BLaER1 (cell line): Measurements from ENCODE around the gene RUVBL1.

Source experiments
- H3K27ac ChIP-seq: shearing (Covaris generic); formaldehyde crosslinking; 2 replicates; pipeline ENCODE4 v1.8.1; 2022
- H3K27me3 ChIP-seq: shearing (Covaris generic); formaldehyde crosslinking; 2 replicates; pipeline ENCODE4 v1.8.1; 2022
- H3K36me3 ChIP-seq: shearing (Covaris generic); formaldehyde crosslinking; 2 replicates; pipeline ENCODE4 v1.8.1; 2022
- H3K4me1 ChIP-seq: shearing (Covaris generic); formaldehyde crosslinking; 2 replicates; pipeline ENCODE4 v1.8.1; 2022
- H3K4me2 ChIP-seq: shearing (Covaris generic); formaldehyde crosslinking; 2 replicates; pipeline ENCODE4 v1.8.1; 2022
- H3K4me3 ChIP-seq: shearing (Covaris generic); formaldehyde crosslinking; 2 replicates; pipeline ENCODE4 v1.8.1; 2022
- H3K9ac ChIP-seq: shearing (Covaris generic); formaldehyde crosslinking; 2 replicates; pipeline ENCODE4 v1.8.1; 2022
- H3K9me3 ChIP-seq: shearing (Covaris generic); formaldehyde crosslinking; 2 replicates; pipeline ENCODE4 v1.8.1; 2022
- H4K20me1 ChIP-seq: shearing (Covaris generic); formaldehyde crosslinking; 2 replicates; pipeline ENCODE4 v1.8.1; 2022
- Cebpa-rat ChIP-seq: shearing (Covaris generic); IDR thresholded peaks from 2 replicates; pipeline ENCODE4 v1.8.1; 2022

Gene RUVBL1

DNA sequence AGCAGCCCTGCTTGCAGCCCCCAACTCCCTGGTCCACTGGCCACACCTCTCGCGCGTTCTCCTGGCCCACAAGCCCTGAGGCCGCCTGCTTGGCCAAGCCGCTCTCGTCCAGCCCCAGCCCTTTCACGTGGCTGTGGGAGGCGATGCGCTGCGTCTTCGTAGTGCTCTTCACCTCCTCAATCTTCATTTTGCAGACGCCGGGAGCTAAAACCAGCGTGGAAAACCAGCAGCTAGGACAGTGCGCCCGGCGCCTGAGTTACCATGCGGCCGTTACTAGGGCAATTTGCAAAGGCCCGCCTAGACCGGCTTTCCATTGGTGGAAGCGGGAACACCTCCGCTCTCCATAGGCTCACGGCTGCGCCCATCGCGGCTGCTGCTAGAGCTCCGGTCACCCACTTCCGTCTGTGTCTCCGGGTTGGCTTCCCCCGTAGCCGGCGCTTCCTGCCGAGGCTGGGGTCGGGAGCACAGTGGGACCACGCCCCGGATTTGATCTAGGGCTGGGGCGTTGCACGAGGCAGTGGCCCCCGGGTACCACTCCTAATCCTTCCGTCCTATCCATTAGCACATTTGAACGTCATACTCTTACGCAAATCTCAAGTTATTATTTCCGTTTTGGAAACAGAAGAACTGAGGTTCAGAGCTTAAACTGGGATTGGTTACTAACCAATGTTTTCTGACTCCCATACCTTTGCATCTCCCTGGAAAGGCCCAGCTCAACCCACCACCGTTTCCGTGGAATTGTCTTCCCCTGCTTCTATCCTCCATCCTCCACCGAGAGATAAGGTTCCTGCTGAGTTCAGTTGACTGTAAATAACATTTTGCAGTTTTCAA is at the start of gene RUVBL1:
Gene RUVBL1, minus strand, starts transcription at position 275 of the 831 bp plus-strand sequence. Its CDS starts 88 bp downstream, at position 187.
- H3K9me3 ChIP-seq, result no peaks in the 10 kb centered on the region
- H3K4me1 ChIP-seq, result peaks cover 14% of the 10 kb centered on the region
- H3K9ac ChIP-seq, result peak within 1 kb of the TSS; percentile 84
- H3K27me3 ChIP-seq, result no peaks in the 10 kb centered on the region
- no peaks in the 10 kb centered on the region; the same call in 1 of the 2 replicates for H4K20me1 ChIP-seq
- peak within 1 kb of the TSS; percentile 86 for H3K4me2 ChIP-seq
- peaks cover 26% of the 10 kb centered on the region for H3K36me3 ChIP-seq
- TF ChIP-seq Cebpa-rat, result peak; percentile 47; the same call in 1 of the 2 replicates
- peak within 1 kb of the TSS; percentile 86 for H3K27ac ChIP-seq
- H3K4me3 ChIP-seq, result peak within 1 kb of the TSS; percentile 94

DNA sequence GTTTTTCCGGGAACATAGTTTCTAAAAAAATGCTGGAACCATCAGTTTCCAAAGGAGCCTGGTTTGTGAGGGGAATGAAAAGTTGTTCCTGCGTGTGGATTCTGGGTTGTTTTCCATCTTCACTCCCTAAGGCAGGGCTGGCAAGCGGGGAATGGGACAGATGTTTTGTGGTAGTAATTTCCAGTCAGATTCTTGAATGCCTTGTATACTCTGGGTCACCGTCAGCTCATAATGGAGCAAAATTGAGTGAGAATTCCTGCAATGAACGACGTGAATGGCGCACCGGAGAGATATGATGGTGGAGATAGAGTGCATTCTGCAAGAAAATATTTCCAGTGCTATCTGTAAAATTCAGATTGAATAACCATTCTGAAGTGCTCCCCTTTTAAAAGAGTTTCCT is 49.6 kb upstream of the RUVBL1 start:
- H3K9me3 ChIP-seq, result no peaks in the 10 kb centered on the region
- H3K4me1 ChIP-seq, result peaks cover 18% of the 10 kb centered on the region
- no peak overlapping the region for H3K4me2 ChIP-seq
- H3K36me3 ChIP-seq, result no peaks in the 10 kb centered on the region
- no peak overlapping the region for H3K27ac ChIP-seq
- no peaks in the 10 kb centered on the region for H3K27me3 ChIP-seq
- no peak overlapping the region for H3K9ac ChIP-seq
- no peak for TF ChIP-seq Cebpa-rat
- no peak overlapping the region for H3K4me3 ChIP-seq
- peaks cover 79% of the 10 kb centered on the region for H4K20me1 ChIP-seq

DNA sequence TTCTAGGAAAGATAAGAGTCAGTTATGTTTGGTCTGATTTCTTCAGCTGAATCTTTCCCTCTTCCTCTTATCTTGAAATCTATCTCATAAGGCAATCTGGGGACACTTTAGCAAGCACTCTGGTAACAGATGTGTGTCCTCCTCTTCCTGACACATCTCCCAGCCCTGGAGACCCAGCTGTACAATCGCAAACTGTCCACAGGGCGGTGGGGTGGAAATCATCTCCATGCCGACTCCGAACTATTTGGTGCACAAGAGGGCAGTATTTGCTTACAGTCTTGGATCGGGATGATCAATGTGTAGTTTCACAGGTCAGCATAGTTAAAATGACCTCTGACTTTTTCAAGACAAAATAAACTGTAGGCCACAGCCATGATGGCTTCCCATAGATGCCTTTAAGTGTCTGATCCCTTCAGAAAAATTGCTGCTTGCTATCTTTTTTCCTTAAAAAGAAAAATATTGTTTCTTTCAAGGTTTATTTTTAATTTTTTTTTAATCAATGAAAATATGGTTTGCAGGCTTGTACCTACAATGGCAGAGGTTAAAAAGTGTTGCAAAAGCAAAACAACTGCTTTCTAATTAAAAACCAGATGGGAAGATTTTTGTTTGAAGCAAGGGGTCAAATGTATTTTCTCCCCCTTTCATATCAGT is 47.4 kb upstream of the RUVBL1 start:
- Histone ChIP-seq H3K4me1 (peaks cover 19% of the 10 kb centered on the region), H3K9ac (no peak overlapping the region), H3K27me3 (no peaks in the 10 kb centered on the region), H3K27ac (no peak overlapping the region), H3K9me3 (no peaks in the 10 kb centered on the region), H4K20me1 (peaks cover 83% of the 10 kb centered on the region), H3K36me3 (0 out of 2 replicates have a peak, but pooled peaks cover 8% of the 10 kb centered on the region), H3K4me2 (no peak overlapping the region), H3K4me3 (no peak overlapping the region)
- no peak for TF ChIP-seq Cebpa-rat

DNA sequence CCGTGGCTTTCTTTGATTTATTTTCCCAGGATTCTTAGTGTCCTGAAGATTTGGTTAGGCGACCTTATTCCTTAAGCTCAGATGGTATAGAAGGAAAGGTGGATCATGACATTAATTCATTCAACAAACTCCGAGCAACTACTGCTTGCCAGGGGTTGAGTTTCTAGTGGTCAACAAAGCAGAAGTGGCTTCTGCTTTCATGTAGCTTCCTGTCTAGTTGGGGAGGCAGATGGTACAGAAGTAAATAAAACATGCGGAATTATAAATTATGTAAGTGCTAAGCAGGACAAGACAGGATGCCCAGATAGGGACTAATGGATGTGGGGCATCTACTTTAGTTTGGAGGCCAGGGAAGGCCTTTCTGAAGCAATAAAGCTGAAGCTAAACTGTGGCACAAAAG is 45.2 kb upstream of the RUVBL1 start:
- Histone ChIP-seq H3K36me3 (0 out of 2 replicates have a peak, but pooled peaks cover 16% of the 10 kb centered on the region), H3K27me3 (no peaks in the 10 kb centered on the region), H3K4me2 (no peak overlapping the region), H3K9me3 (no peaks in the 10 kb centered on the region), H3K9ac (no peak overlapping the region), H3K4me3 (no peak overlapping the region), H3K27ac (no peak overlapping the region), H4K20me1 (peaks cover 81% of the 10 kb centered on the region), H3K4me1 (peaks cover 4% of the 10 kb centered on the region; the same call in 1 of the 2 replicates)
- TF ChIP-seq Cebpa-rat, result no peak

DNA sequence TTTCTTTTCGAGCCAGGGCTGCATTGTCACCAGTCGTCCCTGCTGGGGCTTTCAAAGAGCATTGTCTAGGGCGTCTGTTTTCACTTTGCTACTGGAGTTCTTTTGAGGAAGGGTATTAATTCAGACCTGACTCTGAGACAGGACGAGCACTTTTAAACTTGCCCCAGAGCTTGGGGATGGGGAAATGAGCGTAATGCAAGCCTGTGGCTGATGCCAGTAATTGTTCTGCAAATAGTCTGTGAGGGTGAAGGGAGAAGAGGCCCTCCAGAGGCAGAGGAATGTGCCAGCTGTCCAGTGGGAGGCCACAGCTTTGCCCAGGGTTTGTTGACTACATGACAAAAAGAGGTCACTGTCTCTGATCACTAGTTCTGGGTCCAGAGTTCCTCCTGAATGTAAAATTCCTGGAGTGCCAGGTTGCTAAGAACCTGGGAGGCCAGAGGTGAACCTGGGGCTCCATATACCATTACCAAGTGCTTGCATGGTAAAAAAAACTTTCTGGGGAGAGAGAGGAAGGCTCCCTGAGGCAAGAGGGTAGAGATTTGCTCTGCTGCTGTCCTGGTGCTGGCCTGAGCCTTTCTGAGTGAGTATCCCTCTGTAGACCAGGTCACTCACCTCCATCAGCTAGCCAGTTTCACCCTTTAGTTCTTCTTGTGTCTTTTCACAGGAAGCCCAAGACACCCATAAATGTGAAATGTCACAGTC is 44.5 kb upstream of the RUVBL1 start:
- H3K4me2 ChIP-seq, result no peak overlapping the region
- H3K4me3 ChIP-seq, result no peak overlapping the region
- no peak overlapping the region for H3K27ac ChIP-seq
- no peak for TF ChIP-seq Cebpa-rat
- peaks cover 74% of the 10 kb centered on the region for H4K20me1 ChIP-seq
- no peak overlapping the region for H3K9ac ChIP-seq
- peaks cover 4% of the 10 kb centered on the region; the same call in 1 of the 2 replicates for H3K4me1 ChIP-seq
- H3K27me3 ChIP-seq, result no peaks in the 10 kb centered on the region
- 0 out of 2 replicates have a peak, but pooled peaks cover 16% of the 10 kb centered on the region for H3K36me3 ChIP-seq
- H3K9me3 ChIP-seq, result no peaks in the 10 kb centered on the region

DNA sequence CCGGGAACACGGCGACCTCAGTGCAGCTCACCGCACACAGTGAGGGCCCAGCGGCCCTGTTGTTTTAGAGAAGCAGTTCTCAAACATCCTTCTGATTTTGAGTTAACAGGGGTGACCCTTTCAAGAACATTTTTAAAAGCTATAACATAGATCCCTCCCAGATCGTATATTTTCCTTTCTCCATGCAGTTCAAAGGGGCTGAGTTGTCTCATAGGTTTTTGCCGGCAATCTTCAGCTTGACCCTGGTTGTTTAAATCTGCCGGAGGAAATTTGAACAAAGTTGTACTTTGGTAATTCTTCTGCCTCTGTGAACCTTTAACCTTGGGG is 44.0 kb upstream of the RUVBL1 start:
- H3K36me3 ChIP-seq, result 0 out of 2 replicates have a peak, but pooled peaks cover 16% of the 10 kb centered on the region
- peaks cover 4% of the 10 kb centered on the region; the same call in 1 of the 2 replicates for H3K4me1 ChIP-seq
- H4K20me1 ChIP-seq, result peaks cover 69% of the 10 kb centered on the region
- no peak overlapping the region for H3K9ac ChIP-seq
- no peaks in the 10 kb centered on the region for H3K27me3 ChIP-seq
- H3K4me2 ChIP-seq, result no peak overlapping the region
- no peaks in the 10 kb centered on the region for H3K9me3 ChIP-seq
- no peak for TF ChIP-seq Cebpa-rat
- H3K4me3 ChIP-seq, result no peak overlapping the region
- H3K27ac ChIP-seq, result no peak overlapping the region

DNA sequence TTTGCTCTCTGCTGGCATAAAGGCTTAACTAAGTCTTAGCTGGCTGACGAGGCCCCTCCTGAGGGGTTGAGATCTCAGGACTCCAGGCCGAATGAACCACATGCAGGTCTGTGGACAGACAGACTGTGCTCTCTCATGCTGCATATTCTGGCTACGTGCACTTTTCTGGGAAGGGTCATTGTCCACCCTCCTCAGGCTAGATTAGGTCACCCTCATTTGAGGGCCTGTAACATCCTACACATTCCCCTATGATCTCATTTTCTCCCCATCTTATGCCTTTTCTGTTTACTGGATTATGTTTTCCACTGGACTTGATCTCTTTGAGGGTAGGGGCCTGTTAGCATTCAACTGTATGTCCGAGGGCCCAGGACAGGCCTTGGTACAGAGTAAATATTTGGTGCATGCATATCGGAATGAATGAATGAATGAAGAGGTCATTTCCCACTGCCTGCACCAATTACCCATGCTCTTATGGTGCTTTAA is 43.4 kb upstream of the RUVBL1 start:
- Histone ChIP-seq H3K36me3 (peaks cover 21% of the 10 kb centered on the region; the same call in 1 of the 2 replicates), H3K4me1 (peaks cover 4% of the 10 kb centered on the region; the same call in 1 of the 2 replicates), H3K9me3 (no peaks in the 10 kb centered on the region), H3K4me3 (no peak overlapping the region), H4K20me1 (peaks cover 66% of the 10 kb centered on the region), H3K27ac (no peak overlapping the region), H3K9ac (no peak overlapping the region), H3K4me2 (no peak overlapping the region), H3K27me3 (no peaks in the 10 kb centered on the region)
- no peak for TF ChIP-seq Cebpa-rat

DNA sequence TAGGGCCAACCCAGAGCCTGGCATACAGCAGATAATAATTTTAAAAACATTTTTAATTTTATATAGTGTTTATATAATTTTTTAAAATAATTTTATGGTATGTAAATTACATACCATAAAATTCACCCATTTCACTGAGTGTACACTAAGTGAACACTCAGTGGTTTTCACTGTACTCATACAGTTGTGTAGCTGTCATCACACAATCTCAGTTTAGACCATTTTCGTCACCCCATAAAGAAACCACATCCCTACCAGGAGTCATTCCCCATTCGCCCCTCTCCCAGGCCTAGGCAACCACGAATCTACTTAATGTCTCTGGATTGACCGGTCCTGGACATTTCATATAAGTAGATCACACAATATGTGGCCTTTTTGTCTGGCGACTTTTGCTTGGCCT is 39.8 kb upstream of the RUVBL1 start:
- H3K27ac ChIP-seq, result no peak overlapping the region
- no peak for TF ChIP-seq Cebpa-rat
- no peak overlapping the region for H3K4me3 ChIP-seq
- peaks cover 65% of the 10 kb centered on the region for H4K20me1 ChIP-seq
- no peak overlapping the region for H3K4me2 ChIP-seq
- H3K36me3 ChIP-seq, result peaks cover 35% of the 10 kb centered on the region
- no peaks in the 10 kb centered on the region for H3K9me3 ChIP-seq
- H3K9ac ChIP-seq, result no peak overlapping the region
- peaks cover 3% of the 10 kb centered on the region; the same call in 1 of the 2 replicates for H3K4me1 ChIP-seq
- H3K27me3 ChIP-seq, result no peaks in the 10 kb centered on the region

DNA sequence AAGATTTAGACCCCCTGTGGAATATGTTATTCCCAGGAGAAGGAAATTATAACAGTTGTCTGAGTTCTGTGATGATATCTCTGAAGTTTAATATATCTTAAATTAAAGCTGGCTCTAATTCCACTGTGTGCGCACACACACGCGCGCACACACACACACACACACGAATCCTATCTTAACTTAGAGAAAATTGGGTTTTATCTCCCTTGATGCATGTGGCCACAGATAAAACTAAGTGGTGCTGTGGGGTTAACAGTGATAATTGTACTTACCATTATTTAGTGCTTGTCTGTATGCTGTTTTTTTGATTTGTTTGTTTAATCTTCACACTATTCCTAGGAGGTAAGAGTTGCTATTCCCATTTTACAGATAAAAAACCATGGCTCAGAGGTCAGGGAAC is 37.0 kb upstream of the RUVBL1 start:
- no peak overlapping the region for H3K9ac ChIP-seq
- H3K27ac ChIP-seq, result no peak overlapping the region
- TF ChIP-seq Cebpa-rat, result no peak
- H3K36me3 ChIP-seq, result peaks cover 55% of the 10 kb centered on the region
- H3K4me3 ChIP-seq, result no peak overlapping the region
- H3K4me1 ChIP-seq, result no peaks in the 10 kb centered on the region
- H3K27me3 ChIP-seq, result no peaks in the 10 kb centered on the region
- H3K4me2 ChIP-seq, result no peak overlapping the region
- peaks cover 25% of the 10 kb centered on the region for H3K9me3 ChIP-seq
- peaks cover 39% of the 10 kb centered on the region; the same call in 1 of the 2 replicates for H4K20me1 ChIP-seq
